Karpas-422 (cell line): Measurements from ENCODE around the gene MAP3K14. TPM values are rescaled to one million over a fixed set of nuclear protein-coding genes. Genes with fewer than 3 reads are reported as not detected.

Source experiments
- DNase-seq: peaks from one replicate; pipeline ENCODE4 v3.0.0-alpha.2; 2015
- H2AFZ ChIP-seq: fragments of 200-600 bp; sonication (generic); 2 replicates; pipeline ENCODE4 v1.6.1; 2014; ENCODE audit warnings: antibody characterized with exemption, low read length, mixed read lengths
- H3K27ac ChIP-seq: fragments of 200-600 bp; sonication (generic); 2 replicates; pipeline ENCODE4 v1.5.1; 2014; ENCODE audit warnings: mild to moderate bottlenecking, low read length, moderate library complexity
- H3K27me3 ChIP-seq: fragments of 200-600 bp; sonication (generic); 2 replicates; pipeline ENCODE4 v1.6.1; 2014; ENCODE audit warnings: low read length, mixed read lengths
- H3K36me3 ChIP-seq: fragments of 200-600 bp; sonication (generic); 2 replicates; pipeline ENCODE4 v1.6.1; 2014; ENCODE audit warnings: low read length, mixed read lengths; ENCODE audit not compliant: insufficient read depth
- H3K4me1 ChIP-seq: fragments of 200-600 bp; sonication (generic); 2 replicates; pipeline ENCODE4 v1.6.1; 2014; ENCODE audit warnings: mild to moderate bottlenecking, low read length, mixed read lengths
- H3K4me2 ChIP-seq: fragments of 200-600 bp; sonication (generic); 2 replicates; pipeline ENCODE4 v1.6.1; 2014; ENCODE audit warnings: low read length, low read depth, mild to moderate bottlenecking; ENCODE audit not compliant: poor library complexity, severe bottlenecking
- H3K4me3 ChIP-seq: fragments of 200-600 bp; sonication (generic); 2 replicates; pipeline ENCODE4 v1.5.1; 2014; ENCODE audit warnings: mild to moderate bottlenecking, antibody characterized with exemption, low read length, mixed read lengths
- H3K79me2 ChIP-seq: fragments of 200-600 bp; sonication (generic); 2 replicates; pipeline ENCODE4 v1.6.1; 2014; ENCODE audit warnings: mild to moderate bottlenecking, low read length, mixed read lengths
- H3K9ac ChIP-seq: fragments of 200-600 bp; sonication (generic); 2 replicates; pipeline ENCODE4 v1.6.0; 2014; ENCODE audit warnings: low read length
- H3K9me2 ChIP-seq: fragments of 200-600 bp; sonication (generic), shearing (Covaris generic); replicated peaks from 2 replicates; pipeline ENCODE4 v1.6.0; 2014; ENCODE audit warnings: mild to moderate bottlenecking, low read length, moderate library complexity; ENCODE audit not compliant: insufficient read depth
- H3K9me3 ChIP-seq: fragments of 300-700, 200-600 bp; sonication (generic); 2 replicates; pipeline ENCODE4 v1.6.1; 2014; ENCODE audit warnings: low read length, mixed read lengths
- H4K20me1 ChIP-seq: fragments of 200-600 bp; sonication (generic); 2 replicates; pipeline ENCODE4 v1.6.1; 2014; ENCODE audit warnings: mild to moderate bottlenecking, antibody characterized with exemption, low read length, low read depth; ENCODE audit not compliant: insufficient read depth
- total RNA-seq: library from RNA; depleted of rRNA; stranded (reverse); fragments of >200 nt; shearing (Covaris generic); gene quantifications from 2 replicates; pipeline ENCODE4 v1.2.3, GENCODE V29; 2014; ENCODE audit warnings: low replicate concordance

MAP3K14 gene
- total RNA-seq, 1 experiment from 2014 or later, result 7.6 TPM

DNA sequence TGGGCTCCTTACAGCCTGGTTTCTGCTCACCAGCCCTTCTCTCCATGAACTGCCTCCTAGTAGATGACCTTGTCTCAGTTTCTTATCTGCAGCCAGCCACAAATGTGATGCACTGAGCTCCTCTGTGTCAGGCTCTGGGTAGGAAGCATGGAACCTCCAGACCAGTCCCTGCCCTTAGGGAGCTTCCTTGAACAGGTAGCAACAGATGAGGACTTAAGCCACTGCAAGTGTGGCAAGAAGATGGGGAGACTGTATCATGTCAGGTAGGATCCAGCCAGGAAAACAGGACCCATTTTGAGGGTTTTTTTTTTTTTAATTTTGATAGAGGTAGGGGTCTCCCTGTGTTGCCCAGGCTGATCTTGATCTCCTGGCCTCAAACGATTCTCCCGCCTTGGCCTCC, 5.3 kb upstream of the MAP3K14 start:
- Histone ChIP-seq H2AFZ (no peak overlapping the region), H3K9ac (no peak overlapping the region), H3K36me3 (no peaks in the 10 kb centered on the region), H3K79me2 (no peaks in the 10 kb centered on the region), H3K27ac (no peak overlapping the region), H3K4me3 (no peak overlapping the region), H3K9me2 (no peaks in the 10 kb centered on the region), H3K4me2 (no peak overlapping the region), H3K4me1 (peaks cover 16% of the 10 kb centered on the region), H3K9me3 (no peaks in the 10 kb centered on the region), H3K27me3 (no peaks in the 10 kb centered on the region), H4K20me1 (no peaks in the 10 kb centered on the region)
- no peak for DNase-seq

DNA sequence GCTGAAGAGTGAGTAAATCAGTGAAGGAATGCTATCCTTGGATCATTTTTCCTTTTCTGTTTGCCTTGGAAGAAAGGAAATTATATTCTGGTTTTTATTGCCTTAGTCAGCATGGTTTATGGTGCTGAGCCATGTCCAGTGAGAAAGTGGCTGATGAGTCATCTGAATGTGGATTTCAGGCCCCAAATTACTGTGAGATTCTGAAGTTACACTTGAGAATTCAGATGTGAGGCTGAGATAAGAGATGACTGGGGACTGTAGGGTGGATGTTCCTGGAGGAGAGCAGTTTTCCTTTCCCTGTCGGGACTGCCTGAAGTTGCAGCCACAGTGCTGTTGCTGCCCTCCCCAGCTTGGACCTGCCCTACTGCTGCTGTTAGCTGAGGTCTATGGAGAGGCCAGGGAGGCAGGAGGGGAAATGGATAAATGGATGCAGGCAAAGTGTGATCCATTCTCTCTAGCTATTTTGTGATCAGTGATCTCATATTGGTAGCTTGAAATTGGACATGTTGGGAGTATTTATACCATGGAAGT, 4.2 kb upstream of the MAP3K14 start:
- Histone ChIP-seq H3K4me2 (no peak overlapping the region), H2AFZ (no peak overlapping the region), H3K9ac (no peak overlapping the region), H3K27me3 (no peaks in the 10 kb centered on the region), H3K36me3 (no peaks in the 10 kb centered on the region), H3K9me2 (no peaks in the 10 kb centered on the region), H3K27ac (no peak overlapping the region), H4K20me1 (0 out of 2 replicates have a peak, but pooled peaks cover 3% of the 10 kb centered on the region), H3K9me3 (no peaks in the 10 kb centered on the region), H3K79me2 (peaks cover 5% of the 10 kb centered on the region), H3K4me3 (no peak overlapping the region), H3K4me1 (peaks cover 11% of the 10 kb centered on the region)
- no peak for DNase-seq

DNA sequence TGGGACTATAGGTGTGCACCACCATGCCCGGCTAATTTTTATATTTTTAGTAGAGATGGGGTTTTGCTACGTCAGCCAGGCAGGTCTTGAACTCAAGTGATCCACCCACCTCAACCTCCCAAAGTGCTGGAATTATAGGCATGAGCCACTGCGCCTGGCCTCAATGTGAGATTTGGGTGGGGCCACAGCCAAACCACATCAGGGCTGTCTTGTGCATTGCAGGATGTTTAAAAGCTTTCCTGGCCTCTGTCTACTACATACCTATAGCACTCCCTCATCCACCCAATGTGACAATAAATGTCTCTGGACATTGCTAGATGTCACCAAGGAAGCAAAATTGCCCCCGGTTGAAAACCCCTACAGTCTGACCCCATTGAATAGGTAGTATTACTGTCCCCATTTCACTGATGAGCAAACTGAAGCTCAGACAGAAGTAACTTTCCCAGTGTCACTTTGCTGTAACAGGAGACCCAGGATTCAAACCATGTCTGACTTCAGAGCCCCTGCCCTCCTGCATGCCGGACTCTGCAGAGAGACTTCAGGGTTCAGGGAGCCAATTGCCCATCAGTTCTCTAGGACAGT, 3.6 kb upstream of the MAP3K14 start:
- peaks cover 14% of the 10 kb centered on the region for H3K4me1 ChIP-seq
- H3K9ac ChIP-seq, result no peak overlapping the region
- no peak overlapping the region for H2AFZ ChIP-seq
- no peak for DNase-seq
- no peaks in the 10 kb centered on the region for H3K27me3 ChIP-seq
- no peak overlapping the region for H3K27ac ChIP-seq
- no peaks in the 10 kb centered on the region for H3K36me3 ChIP-seq
- H3K9me3 ChIP-seq, result no peaks in the 10 kb centered on the region
- H3K4me2 ChIP-seq, result no peak overlapping the region
- H3K79me2 ChIP-seq, result peaks cover 10% of the 10 kb centered on the region
- 0 out of 2 replicates have a peak, but pooled peaks cover 8% of the 10 kb centered on the region for H4K20me1 ChIP-seq
- no peaks in the 10 kb centered on the region for H3K9me2 ChIP-seq
- H3K4me3 ChIP-seq, result no peak overlapping the region

- Histone ChIP-seq H3K27me3 (no peaks in the 10 kb centered on the region), H3K9ac (no peak overlapping the region), H2AFZ (no peak overlapping the region), H3K4me3 (no peak overlapping the region), H3K79me2 (peaks cover 22% of the 10 kb centered on the region), H3K36me3 (no peaks in the 10 kb centered on the region), H3K4me1 (peaks cover 26% of the 10 kb centered on the region), H4K20me1 (peaks cover 12% of the 10 kb centered on the region; the same call in 1 of the 2 replicates), H3K9me2 (no peaks in the 10 kb centered on the region), H3K27ac (no peak overlapping the region), H3K4me2 (no peak overlapping the region), H3K9me3 (no peaks in the 10 kb centered on the region)
- DNase-seq, result no peak
These were observed 2.5 kb upstream of the MAP3K14 start for GRCh38 chr17:45319239-45319703.

DNA sequence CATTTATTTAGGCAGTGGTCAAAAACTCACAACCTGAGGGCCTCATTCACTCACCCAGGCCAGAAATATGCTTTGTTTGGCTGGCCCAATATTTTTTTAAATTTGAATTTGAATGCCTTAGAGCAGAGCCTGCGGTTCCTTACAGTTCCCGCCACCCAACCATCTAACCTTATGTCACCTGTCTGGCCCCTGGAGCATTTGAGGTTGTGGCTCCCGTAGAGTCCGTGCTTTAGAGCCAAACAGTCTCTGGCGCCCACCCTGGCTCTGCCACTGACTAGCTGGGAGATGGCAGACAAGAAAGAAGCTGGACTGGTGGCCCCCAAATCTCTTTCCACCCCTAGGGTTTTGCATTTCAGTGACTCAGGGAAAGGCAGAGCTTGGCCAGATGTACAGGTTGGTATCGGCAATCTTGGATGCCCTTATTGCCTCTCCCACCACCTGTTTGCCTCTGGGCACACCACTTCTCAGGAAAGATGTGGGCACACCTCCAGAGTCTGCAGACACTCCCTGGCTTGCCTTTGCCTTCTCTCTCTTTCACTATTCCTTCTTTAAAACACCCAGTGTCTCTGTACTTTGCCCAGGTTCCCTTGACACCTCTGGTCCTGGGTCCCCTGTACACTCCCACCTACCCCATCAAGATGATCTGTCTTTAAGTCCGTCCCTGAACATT, 1.9 kb upstream of the MAP3K14 start:
- no peaks in the 10 kb centered on the region for H3K9me3 ChIP-seq
- peaks cover 32% of the 10 kb centered on the region for H3K4me1 ChIP-seq
- DNase-seq, result no peak
- H3K9me2 ChIP-seq, result no peaks in the 10 kb centered on the region
- H3K36me3 ChIP-seq, result no peaks in the 10 kb centered on the region
- no peak overlapping the region for H3K27ac ChIP-seq
- peak overlapping the region; percentile 90 for H3K9ac ChIP-seq
- no peaks in the 10 kb centered on the region for H3K27me3 ChIP-seq
- H2AFZ ChIP-seq, result no peak overlapping the region
- no peak overlapping the region for H3K4me3 ChIP-seq
- peaks cover 28% of the 10 kb centered on the region for H3K79me2 ChIP-seq
- peak overlapping the region; percentile 91 for H3K4me2 ChIP-seq
- H4K20me1 ChIP-seq, result peaks cover 13% of the 10 kb centered on the region; the same call in 1 of the 2 replicates

GRCh38 chr17:45317111-45317928, 500 bp upstream of the MAP3K14 start:
- Histone ChIP-seq H3K9me2 (no peaks in the 10 kb centered on the region), H3K27me3 (no peaks in the 10 kb centered on the region), H2AFZ (peak overlapping the region; percentile 89), H3K4me3 (peak overlapping the region; percentile 91), H3K4me1 (peaks cover 46% of the 10 kb centered on the region), H3K9me3 (no peaks in the 10 kb centered on the region), H3K27ac (peak overlapping the region; percentile 72), H3K36me3 (peaks cover 5% of the 10 kb centered on the region; the same call in 1 of the 2 replicates), H4K20me1 (peaks cover 13% of the 10 kb centered on the region; the same call in 1 of the 2 replicates), H3K4me2 (peak overlapping the region; percentile 91), H3K9ac (peak overlapping the region; percentile 90), H3K79me2 (peaks cover 42% of the 10 kb centered on the region)
- DNase-seq, result peak; percentile 100

GRCh38 chr17:45315648-45316433, 979 bp downstream of the MAP3K14 start:
- Histone ChIP-seq H3K4me1 (peaks cover 60% of the 10 kb centered on the region), H3K9me3 (no peaks in the 10 kb centered on the region), H3K9me2 (no peaks in the 10 kb centered on the region), H3K79me2 (peaks cover 56% of the 10 kb centered on the region), H4K20me1 (peaks cover 13% of the 10 kb centered on the region; the same call in 1 of the 2 replicates), H3K4me3 (peak overlapping the region; percentile 91), H3K27me3 (no peaks in the 10 kb centered on the region), H3K36me3 (peaks cover 20% of the 10 kb centered on the region; the same call in 1 of the 2 replicates), H3K4me2 (peak overlapping the region; percentile 90), H3K9ac (peak overlapping the region; percentile 94), H2AFZ (no peak overlapping the region), H3K27ac (peak overlapping the region; percentile 95)
- DNase-seq, result peak; percentile 69
